Common myeloid progenitor, CD34-positive (primary cell): ENCODE data around the gene MAN2B2.

Experiments used
- CTCF ChIA-PET: fragments of 350-600 bp; sonication (Branson Sonifier 250); formaldehyde crosslinking; loops from one replicate; lab custom pipeline; 2021; ENCODE audit warnings: antibody characterized with exemption; lab: Charles Lee
- POLR2A ChIA-PET: fragments of 350-600 bp; sonication (Branson Sonifier 250); formaldehyde crosslinking; loops from one replicate; lab custom pipeline; 2021; ENCODE audit warnings: antibody characterized with exemption; lab: Charles Lee
- DNase-seq, 3 donors: peaks; one replicate each; pipeline versions ENCODE4 v3.0.0 to v3.0.0-alpha.2; 2013
- H3K27ac ChIP-seq, 2 experiments: 1 replicate in 1 of 2; 2 replicates in 1 of 2; pipeline ENCODE4 v1.7.0; 2013; ENCODE audit warnings: inconsistent platforms in 2 of 2, low read length in 2 of 2, mild to moderate bottlenecking in 2 of 2, low read depth in 1 of 2, moderate library complexity in 1 of 2; ENCODE audit not compliant: severe bottlenecking in 2 of 2, insufficient read depth in 1 of 2, poor library complexity in 1 of 2
- H3K27me3 ChIP-seq, 5 experiments: replicated peaks in 2 of 5; 1 replicate in 3 of 5; 2 replicates in 2 of 5; pipeline versions ENCODE4 v1.6.1 to v1.7.0; 2013; ENCODE audit warnings: low read length in 4 of 5, mild to moderate bottlenecking in 2 of 5, moderate library complexity in 2 of 5, inconsistent platforms in 1 of 5; ENCODE audit not compliant: insufficient read depth in 5 of 5, control insufficient read depth in 4 of 5
- H3K36me3 ChIP-seq, 4 experiments: 1 replicate in 2 of 4; 2 replicates in 2 of 4; pipeline versions ENCODE4 v1.6.1 to v1.7.0; 2013; ENCODE audit warnings: low read length in 3 of 4, control low read depth in 1 of 4, mild to moderate bottlenecking in 1 of 4; ENCODE audit not compliant: control insufficient read depth in 4 of 4, insufficient read depth in 4 of 4
- H3K4me1 ChIP-seq, 4 experiments: 1 replicate in 3 of 4; 2 replicates in 1 of 4; pipeline versions ENCODE4 v1.6.1 to v1.7.1; 2013; ENCODE audit warnings: low read length in 3 of 4, mild to moderate bottlenecking in 3 of 4, control low read depth in 1 of 4, inconsistent platforms in 1 of 4, moderate library complexity in 1 of 4; ENCODE audit not compliant: control insufficient read depth in 4 of 4, insufficient read depth in 4 of 4; ENCODE audit errors: control extremely low read depth in 1 of 4
- H3K4me3 ChIP-seq, 7 experiments: 1 replicate in 4 of 7; 2 replicates in 3 of 7; pipeline versions ENCODE4 v1.5.1 to v1.7.0; 2013; ENCODE audit warnings: mild to moderate bottlenecking in 7 of 7, low read length in 6 of 7, moderate library complexity in 6 of 7, inconsistent platforms in 2 of 7, low read depth in 2 of 7, control low read depth in 1 of 7; ENCODE audit not compliant: insufficient read depth in 4 of 7, control insufficient read depth in 1 of 7; ENCODE audit errors: extremely low read depth in 1 of 7
- H3K9me3 ChIP-seq, 5 experiments: 1 replicate in 4 of 5; 2 replicates in 1 of 5; pipeline versions ENCODE4 v1.6.1 to v1.7.1; 2013; ENCODE audit warnings: low read length in 4 of 5, mild to moderate bottlenecking in 2 of 5, inconsistent platforms in 1 of 5, low read depth in 1 of 5, moderate library complexity in 1 of 5; ENCODE audit not compliant: control insufficient read depth in 4 of 5, insufficient read depth in 2 of 5; ENCODE audit errors: control extremely low read depth in 1 of 5
- WGBS: methylation state at CpG from one replicate; pipeline ENCODE4 v1.1.5; 2013; ENCODE audit not compliant: insufficient coverage; 5-methylcytosine and 5-hydroxymethylcytosine counted together

Gene MAN2B2

GRCh38 chr4:6620296-6620695 lies 45.3 kb downstream of the MAN2B2 start:
- H3K27ac ChIP-seq: no peak overlapping the region
- DNase-seq: no peak
- ChIA-PET CTCF (no interaction called here), POLR2A (no interaction called here)
- H3K27me3 ChIP-seq: no peaks in the 10 kb centered on the region
- H3K4me3 ChIP-seq: no peak overlapping the region
- H3K36me3 ChIP-seq: peaks cover 3 to 45% (median 24%) of the 10 kb centered on the region in 4 experiments
- no peaks in the 10 kb centered on the region for H3K4me1 ChIP-seq
- no peaks in the 10 kb centered on the region for H3K9me3 ChIP-seq
- WGBS: 95% methylated on average over 8 of the region's 10 CpGs

- H3K4me1 ChIP-seq: no peaks in the 10 kb centered on the region
- H3K36me3 ChIP-seq: peaks cover 3 to 42% (median 22%) of the 10 kb centered on the region in 4 experiments
- DNase-seq: no peak
- no peaks in the 10 kb centered on the region for H3K9me3 ChIP-seq
- ChIA-PET CTCF (no interaction called here), POLR2A (no interaction called here)
- no peak overlapping the region for H3K27ac ChIP-seq
- no peak overlapping the region for H3K4me3 ChIP-seq
- H3K27me3 ChIP-seq: no peaks in the 10 kb centered on the region
- 95% methylated on average over 6 of the region's 10 CpGs for WGBS
These were observed 46.0 kb downstream of the MAN2B2 start for GRCh38 chr4:6620891-6621555.

- H3K27ac ChIP-seq: no peak overlapping the region
- ChIA-PET POLR2A (no interaction called here), CTCF (no interaction called here)
- no peaks in the 10 kb centered on the region for H3K27me3 ChIP-seq
- no peak for DNase-seq
- H3K4me3 ChIP-seq: no peak overlapping the region
- WGBS: 91% methylated on average over 13 of the region's 13 CpGs
- no peaks in the 10 kb centered on the region for H3K4me1 ChIP-seq
- peaks cover 3 to 37% (median 19%) of the 10 kb centered on the region in 4 experiments for H3K36me3 ChIP-seq
- H3K9me3 ChIP-seq: no peaks in the 10 kb centered on the region
These were observed 46.6 kb downstream of the MAN2B2 start for GRCh38 chr4:6621556-6621927.

GRCh38 chr4:6622744-6623143 lies 47.8 kb downstream of the MAN2B2 start:
- Histone ChIP-seq H3K27ac (no peak overlapping the region), H3K36me3 (peaks cover 1 to 26% (median 17%) of the 10 kb centered on the region in 4 experiments), H3K4me1 (no peaks in the 10 kb centered on the region), H3K27me3 (no peaks in the 10 kb centered on the region), H3K4me3 (no peak overlapping the region), H3K9me3 (no peaks in the 10 kb centered on the region)
- ChIA-PET CTCF (no interaction called here), POLR2A (interaction anchor here (0.7 kb wide), 1 partner anchor 122 kb away, joined by 5 read pairs; no protein-coding TSS in a partner anchor)
- no peak for DNase-seq
- 94% methylated on average over 2 of the region's 2 CpGs for WGBS

GRCh38 chr4:6625256-6625655 lies 50.3 kb downstream of the MAN2B2 start:
- POLR2A ChIA-PET: no interaction called here
- Histone ChIP-seq H3K27me3 (no peaks in the 10 kb centered on the region), H3K9me3 (no peaks in the 10 kb centered on the region), H3K36me3 (peaks cover 0 to 7% (median under 1%) of the 10 kb centered on the region in 4 experiments), H3K4me1 (no peaks in the 10 kb centered on the region), H3K4me3 (no peak overlapping the region), H3K27ac (no peak overlapping the region)
- 100% methylated on average over 7 of the region's 9 CpGs for WGBS
- no peak for DNase-seq
- CTCF ChIA-PET: no interaction called here

GRCh38 chr4:6626066-6626465 lies 51.1 kb downstream of the MAN2B2 start:
- Histone ChIP-seq H3K4me3 (no peak overlapping the region), H3K36me3 (peaks cover 0 to 6% (median 0%) of the 10 kb centered on the region in 4 experiments), H3K27ac (no peak overlapping the region), H3K4me1 (no peaks in the 10 kb centered on the region), H3K9me3 (no peaks in the 10 kb centered on the region), H3K27me3 (no peaks in the 10 kb centered on the region)
- POLR2A ChIA-PET: no interaction called here
- no peak for DNase-seq
- WGBS: 98% methylated on average over 11 of the region's 11 CpGs
- CTCF ChIA-PET: no interaction called here

GRCh38 chr4:6627832-6628231 lies 52.8 kb downstream of the MAN2B2 start:
- DNase-seq: no peak
- Histone ChIP-seq H3K4me3 (no peak overlapping the region), H3K4me1 (peaks cover 0 to under 1% (median 0%) of the 10 kb centered on the region in 4 experiments), H3K27ac (no peak overlapping the region), H3K9me3 (no peaks in the 10 kb centered on the region), H3K27me3 (no peaks in the 10 kb centered on the region), H3K36me3 (no peaks in the 10 kb centered on the region)
- WGBS: 80% methylated on average over 1 of the region's 3 CpGs
- ChIA-PET CTCF (no interaction called here), POLR2A (no interaction called here)
